Esophagus muscularis mucosa (tissue), 4 donors: ENCODE results near the gene LETM1. TPM values are rescaled to one million over a fixed set of nuclear protein-coding genes. Genes with fewer than 3 reads are reported as not detected.

Experiments
- DNase-seq: peaks from one replicate; pipeline ENCODE4 v3.0.0-alpha.2; 2017; ENCODE audit errors: extremely low spot score
- H3K27ac ChIP-seq, 4 donors: fragments of 200-600 bp; sonication (generic); replicated peaks in 1 of 4; 1 replicate in 3 of 4; 2 replicates in 1 of 4; pipeline ENCODE4 v1.5.1; 2016 to 2019; ENCODE audit warnings: mild to moderate bottlenecking in 1 of 4
- H3K27me3 ChIP-seq, 4 donors: fragments of 200-600 bp; sonication (generic); one replicate each; pipeline versions ENCODE4 v1.5.1 to v1.6.0; 2016 to 2019
- H3K36me3 ChIP-seq, 4 donors: fragments of 200-600 bp; sonication (generic); one replicate each; pipeline ENCODE4 v1.5.1; 2016 to 2019
- H3K4me1 ChIP-seq, 4 donors: fragments of 200-600 bp; sonication (generic); one replicate each; pipeline ENCODE4 v1.5.1; 2016 to 2019
- H3K4me3 ChIP-seq, 4 donors: fragments of 200-600 bp; sonication (generic); 1 replicate in 2 of 4; 2 replicates in 2 of 4; pipeline ENCODE4 v1.5.1; 2016 to 2019; ENCODE audit warnings: mild to moderate bottlenecking in 4 of 4, moderate library complexity in 1 of 4
- H3K9me3 ChIP-seq, 4 donors: fragments of 200-600 bp; sonication (generic); 1 replicate in 3 of 4; 2 replicates in 1 of 4; pipeline ENCODE4 v1.5.1; 2016 to 2019
- EP300 ChIP-seq: sonication (generic); formaldehyde crosslinking; IDR thresholded peaks from one replicate; pipeline ENCODE4 v1.6.1; 2017; ENCODE audit warnings: antibody characterized with exemption
- POLR2A ChIP-seq: fragments of 450-650 bp; IDR thresholded peaks from one replicate; pipeline ENCODE4 v1.6.1; 2017; ENCODE audit warnings: antibody characterized with exemption, moderate library complexity, mild to moderate bottlenecking, low read depth
- POLR2AphosphoS5 ChIP-seq, 2 donors: sonication (generic); formaldehyde crosslinking; IDR thresholded peaks; one replicate each; pipeline ENCODE4 v1.6.1; 2017; ENCODE audit warnings: antibody characterized with exemption in 2 of 2
- WGBS: methylation state at CpG from one replicate; pipeline ENCODE4 v1.1.5; 2018; 5-methylcytosine and 5-hydroxymethylcytosine counted together
- intact Hi-C: fragments of 100-400 bp; cut with DNase I; formaldehyde crosslinking; loops from one replicate; pipeline ENCODE4 v1.15.1; 2023
- total RNA-seq, 4 donors: library from RNA; depleted of rRNA; stranded (reverse); fragments of >200 nt; gene quantifications; one replicate each; pipeline versions ENCODE4 v1.1.0 to v1.2.1, GENCODE V29; 2016
- TF ChIP-seq, protein P1 (sequence below), 3 experiments: fragments of 200-600 bp in 2 of 3; fragments of 450-650 bp in 1 of 3; sonication (generic) in 2 of 3; IDR thresholded peaks; one replicate each; pipeline ENCODE4 v1.5.1; 2017 to 2019; ENCODE audit warnings: antibody characterized with exemption in 3 of 3, mild to moderate bottlenecking in 2 of 3, moderate library complexity in 1 of 3

The LETM1 gene
- total RNA-seq, 4 donors from 2014 or later = 23.7 to 34.7 (median 33.3) TPM

DNA sequence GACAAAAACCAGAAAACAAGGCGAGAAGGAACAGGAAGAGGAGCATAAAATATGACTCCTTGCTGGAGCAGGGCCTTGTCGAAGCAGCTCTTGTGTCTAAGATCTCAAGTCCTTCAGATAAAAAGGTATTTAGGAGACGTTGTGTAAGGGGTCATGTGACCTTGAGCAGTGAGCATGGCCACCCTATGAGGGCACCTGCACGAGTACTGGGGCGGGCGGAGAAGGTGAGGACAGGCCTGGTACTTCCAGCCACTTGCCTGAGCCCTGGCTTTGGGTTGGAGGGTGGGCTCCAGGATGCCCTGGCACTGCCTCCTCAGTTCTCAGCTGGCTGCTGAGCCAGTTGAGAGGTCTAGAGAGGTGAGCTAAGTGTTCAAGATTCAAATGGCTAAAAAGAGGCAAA is 45.2 kb upstream of the LETM1 start:
- intact Hi-C loops = no loop called here
- no peak for DNase-seq
- H3K36me3 ChIP-seq = peaks cover 5 to 48% (median 33%) of the 10 kb centered on the region in 4 donors

DNA sequence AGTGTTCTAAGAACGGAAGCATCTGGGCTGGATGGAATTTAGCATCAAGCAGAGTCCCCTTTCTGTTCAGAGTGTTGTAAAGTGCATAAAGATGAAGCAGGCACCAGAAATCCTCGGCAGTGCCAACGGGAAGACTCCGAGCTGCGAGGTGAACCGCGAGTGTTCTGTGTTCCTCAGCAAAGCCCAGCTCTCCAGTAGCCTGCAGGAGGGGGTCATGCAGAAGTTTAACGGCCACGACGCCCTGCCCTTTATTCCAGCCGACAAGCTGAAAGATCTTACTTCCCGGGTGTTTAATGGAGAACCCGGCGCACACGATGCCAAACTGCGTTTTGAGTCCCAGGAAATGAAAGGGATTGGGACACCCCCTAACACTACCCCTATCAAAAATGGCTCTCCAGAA is 44.7 kb upstream of the LETM1 start:
- Histone ChIP-seq H3K4me3 (no peak overlapping the region), H3K9me3 (no peaks in the 10 kb centered on the region), H3K27ac (no peak overlapping the region), H3K27me3 (no peaks in the 10 kb centered on the region), H3K4me1 (no peaks in the 10 kb centered on the region), H3K36me3 (peaks cover 5 to 43% (median 29%) of the 10 kb centered on the region in 4 donors)
- no peak for DNase-seq
- intact Hi-C loops = no loop called here
- TF ChIP-seq EP300 (no peak), POLR2A (no peak), POLR2AphosphoS5 (IDR thresholded peaks at IDR 0.05) (no peak)
- TF ChIP-seq, protein P1, sequence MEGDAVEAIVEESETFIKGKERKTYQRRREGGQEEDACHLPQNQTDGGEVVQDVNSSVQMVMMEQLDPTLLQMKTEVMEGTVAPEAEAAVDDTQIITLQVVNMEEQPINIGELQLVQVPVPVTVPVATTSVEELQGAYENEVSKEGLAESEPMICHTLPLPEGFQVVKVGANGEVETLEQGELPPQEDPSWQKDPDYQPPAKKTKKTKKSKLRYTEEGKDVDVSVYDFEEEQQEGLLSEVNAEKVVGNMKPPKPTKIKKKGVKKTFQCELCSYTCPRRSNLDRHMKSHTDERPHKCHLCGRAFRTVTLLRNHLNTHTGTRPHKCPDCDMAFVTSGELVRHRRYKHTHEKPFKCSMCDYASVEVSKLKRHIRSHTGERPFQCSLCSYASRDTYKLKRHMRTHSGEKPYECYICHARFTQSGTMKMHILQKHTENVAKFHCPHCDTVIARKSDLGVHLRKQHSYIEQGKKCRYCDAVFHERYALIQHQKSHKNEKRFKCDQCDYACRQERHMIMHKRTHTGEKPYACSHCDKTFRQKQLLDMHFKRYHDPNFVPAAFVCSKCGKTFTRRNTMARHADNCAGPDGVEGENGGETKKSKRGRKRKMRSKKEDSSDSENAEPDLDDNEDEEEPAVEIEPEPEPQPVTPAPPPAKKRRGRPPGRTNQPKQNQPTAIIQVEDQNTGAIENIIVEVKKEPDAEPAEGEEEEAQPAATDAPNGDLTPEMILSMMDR (IDR thresholded peaks at IDR 0.05) = no peak
- 81% methylated on average over 16 of the region's 16 CpGs for WGBS

More for the DNA sequence above, 45.2 kb upstream of the LETM1 start:
- no peaks in the 10 kb centered on the region for H3K27me3 ChIP-seq
- H3K4me3 ChIP-seq = no peak overlapping the region
- TF ChIP-seq POLR2A (no peak), EP300 (no peak), POLR2AphosphoS5 (IDR thresholded peaks at IDR 0.05) (no peak)
- TF ChIP-seq, protein P1 (IDR thresholded peaks at IDR 0.05) = no peak
- H3K27ac ChIP-seq = no peak overlapping the region
- H3K9me3 ChIP-seq = no peaks in the 10 kb centered on the region
- H3K4me1 ChIP-seq = no peaks in the 10 kb centered on the region
- WGBS = 84% methylated on average over 6 of the region's 6 CpGs

DNA sequence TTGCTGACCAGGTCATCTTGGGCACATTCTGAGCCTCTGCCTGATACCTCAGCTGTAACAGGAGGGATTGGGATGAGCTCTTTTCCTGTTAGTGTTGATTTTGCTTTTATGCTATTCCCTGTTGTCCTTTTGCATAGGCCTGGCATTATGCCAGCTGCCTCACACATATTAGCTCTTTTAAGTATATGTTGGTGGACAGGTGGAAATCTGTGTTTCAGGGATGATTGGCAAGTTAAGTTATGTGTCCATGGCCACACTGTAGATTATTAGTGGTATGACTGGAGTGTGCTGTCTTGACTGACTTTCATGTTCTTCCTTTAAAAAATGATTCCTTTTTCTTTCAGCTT is 44.1 kb upstream of the LETM1 start:
- intact Hi-C loops = no loop called here
- TF ChIP-seq POLR2A = no peak
- TF ChIP-seq EP300 = no peak
- TF ChIP-seq POLR2AphosphoS5 (IDR thresholded peaks at IDR 0.05) = no peak
- TF ChIP-seq, protein P1 (IDR thresholded peaks at IDR 0.05) = no peak
- DNase-seq = no peak

GRCh38 chr4:1899149-1900086 is 43.5 kb upstream of the LETM1 start:
- 23% methylated on average over 15 of the region's 15 CpGs for WGBS
- DNase-seq = peak; percentile 92

More for the DNA sequence above, 44.1 kb upstream of the LETM1 start:
- no peaks in the 10 kb centered on the region for H3K4me1 ChIP-seq
- no peaks in the 10 kb centered on the region for H3K9me3 ChIP-seq
- H3K36me3 ChIP-seq = peaks cover 5 to 37% (median 23%) of the 10 kb centered on the region in 4 donors
- no peak overlapping the region for H3K4me3 ChIP-seq
- no peak overlapping the region for H3K27ac ChIP-seq
- H3K27me3 ChIP-seq = no peaks in the 10 kb centered on the region

More at GRCh38 chr4:1899149-1900086, 43.5 kb upstream of the LETM1 start:
- Histone ChIP-seq H3K27ac (no peak overlapping the region), H3K4me3 (no peak overlapping the region), H3K9me3 (no peaks in the 10 kb centered on the region), H3K4me1 (no peaks in the 10 kb centered on the region), H3K36me3 (peaks cover 5 to 31% (median 19%) of the 10 kb centered on the region in 4 donors), H3K27me3 (no peaks in the 10 kb centered on the region)
- TF ChIP-seq EP300 (no peak), POLR2A (no peak), POLR2AphosphoS5 (IDR thresholded peaks at IDR 0.05) (peak in 1 of 2 donors; percentile 29)
- TF ChIP-seq, protein P1 (IDR thresholded peaks at IDR 0.05) = peak; percentile 77 to 87 (median 82)
- intact Hi-C loops = loop anchor here (5.0 kb wide), 2 partner anchors 42 to 152 kb away; partner anchors contain the start of gene LETM1
